B cell (primary cell): Measurements from ENCODE around the gene ARPC2. TPM values are rescaled to one million over a fixed set of nuclear protein-coding genes. Genes with fewer than 3 reads are reported as not detected.

Experiments used
- ATAC-seq: fragments of 200-7000 bp; cut with Tn5 transposase; one replicate; pipeline ENCODE4 v1.10.0; 2021; ENCODE audit warnings: low read depth, mild to moderate bottlenecking, moderate number of reproducible peaks, moderate library complexity
- CTCF ChIA-PET: fragments of 350-600 bp; sonication (Branson Sonifier 250); formaldehyde crosslinking; loops from one replicate; lab custom pipeline; 2021; ENCODE audit warnings: antibody characterized with exemption, inconsistent platforms; lab: Charles Lee
- POLR2A ChIA-PET: fragments of 350-600 bp; sonication (Branson Sonifier 250); formaldehyde crosslinking; loops from one replicate; lab custom pipeline; 2021; ENCODE audit warnings: antibody characterized with exemption; lab: Charles Lee
- DNase-seq: peaks from one replicate; pipeline ENCODE4 v3.0.0; 2013
- H2AFZ ChIP-seq: 2 replicates; pipeline ENCODE4 v1.6.1; 2012; ENCODE audit warnings: mild to moderate bottlenecking, low read depth, low read length; ENCODE audit not compliant: insufficient read depth, poor library complexity, severe bottlenecking
- H3K27ac ChIP-seq, 2 donors: 1 replicate in 1 of 2; 2 replicates in 1 of 2; pipeline ENCODE4 v1.5.1; 2012 to 2013; ENCODE audit warnings: low read length in 2 of 2, mild to moderate bottlenecking in 2 of 2, moderate library complexity in 1 of 2
- H3K27me3 ChIP-seq, 4 experiments: fragments of 200-600 bp in 1 of 4; sonication (generic) in 1 of 4; replicated peaks in 1 of 4; 1 replicate in 2 of 4; 2 replicates in 2 of 4; pipeline versions ENCODE4 v1.6.1 to v1.7.0; 2013 to 2016; ENCODE audit warnings: low read length in 3 of 4, mild to moderate bottlenecking in 2 of 4, mixed read lengths in 1 of 4, moderate library complexity in 1 of 4; ENCODE audit not compliant: insufficient read depth in 4 of 4, control insufficient read depth in 3 of 4; ENCODE audit errors: control extremely low read depth in 1 of 4
- H3K36me3 ChIP-seq, 2 experiments: replicated peaks in 1 of 2; 1 replicate in 1 of 2; 2 replicates in 1 of 2; pipeline versions ENCODE4 v1.6.1 to v1.7.1; 2013; ENCODE audit warnings: low read length in 1 of 2; ENCODE audit not compliant: insufficient read depth in 2 of 2, control insufficient read depth in 1 of 2; ENCODE audit errors: control extremely low read depth in 1 of 2, extremely low read depth in 1 of 2
- H3K4me1 ChIP-seq, 2 donors: fragments of 200-600 bp in 1 of 2; sonication (generic) in 1 of 2; 1 replicate in 1 of 2; 2 replicates in 1 of 2; pipeline versions ENCODE4 v1.5.1 to v1.6.1; 2013 to 2017; ENCODE audit warnings: low read length in 2 of 2; ENCODE audit not compliant: control insufficient read depth in 2 of 2, insufficient read depth in 2 of 2
- H3K4me2 ChIP-seq: replicated peaks from 2 replicates; pipeline ENCODE3; 2012; ENCODE audit warnings: mild to moderate bottlenecking, low read depth, low read length; ENCODE audit not compliant: poor library complexity, severe bottlenecking
- H3K4me3 ChIP-seq, 5 experiments: fragments of 200-600 bp in 1 of 5; sonication (generic) in 1 of 5; 1 replicate in 3 of 5; 2 replicates in 2 of 5; pipeline versions ENCODE4 v1.5.1 to v1.7.0; 2011 to 2016; ENCODE audit warnings: low read length in 4 of 5, mild to moderate bottlenecking in 4 of 5, low read depth in 2 of 5, control low read depth in 1 of 5, moderate library complexity in 1 of 5; ENCODE audit not compliant: insufficient read depth in 1 of 5; ENCODE audit errors: control extremely low read depth in 1 of 5, extremely low read depth in 1 of 5
- H3K79me2 ChIP-seq: fragments of 200-600 bp; sonication (generic); one replicate; pipeline ENCODE4 v1.6.0; 2016; ENCODE audit warnings: low read length; ENCODE audit not compliant: control insufficient read depth, insufficient read depth
- H3K9ac ChIP-seq: fragments of 200-600 bp; sonication (generic); 2 replicates; pipeline ENCODE4 v1.6.1; 2017; ENCODE audit warnings: mild to moderate bottlenecking, low read length, moderate library complexity
- H3K9me3 ChIP-seq, 3 donors: one replicate each; pipeline versions ENCODE4 v1.6.1 to v1.7.1; 2013; ENCODE audit warnings: low read length in 2 of 3; ENCODE audit not compliant: control insufficient read depth in 2 of 3, insufficient read depth in 1 of 3; ENCODE audit errors: control extremely low read depth in 1 of 3
- H4K20me1 ChIP-seq: 2 replicates; pipeline ENCODE4 v1.6.0; 2012; ENCODE audit warnings: mild to moderate bottlenecking, low read length; ENCODE audit not compliant: insufficient read depth, control insufficient read depth, poor library complexity, severe bottlenecking
- H3K27ac Mint-ChIP-seq: one replicate; pipeline ENCODE4 v1.8.0; 2021; ENCODE audit warnings: mixed read lengths
- H3K27me3 Mint-ChIP-seq: one replicate; pipeline ENCODE4 v1.8.0; 2021; ENCODE audit warnings: mixed read lengths
- H3K4me1 Mint-ChIP-seq: one replicate; pipeline ENCODE4 v1.8.0; 2021; ENCODE audit warnings: mixed read lengths
- H3K4me3 Mint-ChIP-seq: one replicate; pipeline ENCODE4 v1.8.0; 2021; ENCODE audit warnings: mixed read lengths
- H3K9me3 Mint-ChIP-seq: one replicate; pipeline ENCODE4 v1.8.0; 2022; ENCODE audit warnings: mixed read lengths; ENCODE audit not compliant: insufficient read depth
- EZH2 ChIP-seq: IDR thresholded peaks from 2 replicates; pipeline ENCODE4 v1.6.1; 2012; ENCODE audit warnings: borderline replicate concordance, low read depth, mild to moderate bottlenecking, moderate library complexity, low read length; ENCODE audit not compliant: insufficient read depth, poor library complexity, severe bottlenecking
- WGBS: methylation state at CpG from one replicate; pipeline ENCODE4 v1.1.5; 2013; ENCODE audit warnings: missing lambda C conversion rate; ENCODE audit not compliant: insufficient coverage; 5-methylcytosine and 5-hydroxymethylcytosine counted together
- intact Hi-C: fragments of 100-400 bp; cut with micrococcal nuclease; formaldehyde crosslinking; loops from one replicate; pipeline ENCODE4 v1.10.0; 2022
- polyA plus RNA-seq: library from polyadenylated mRNA; depleted of rRNA; stranded (reverse); fragments of >200 nt; gene quantifications from 2 replicates; pipeline ENCODE4 v1.2.3, GENCODE V29; 2012
- total RNA-seq, 2 donors: library from RNA; stranded (reverse); fragments of 120-200 nt in 1 of 2; gene quantifications; 1 replicate in 1 of 2; 2 replicates in 1 of 2; pipeline versions ENCODE4 v1.2.3 to v1.2.4, GENCODE V29; 2013 to 2022
- TF ChIP-seq, protein P1 (sequence below): fragments of 200-600 bp; IDR thresholded peaks from one replicate; pipeline ENCODE4 v1.8.0; 2022; ENCODE audit warnings: antibody characterized with exemption, mild to moderate bottlenecking

The ARPC2 gene
- total and polyA plus RNA-seq, 2 donors (not counting 1 experiment from before 2014, with no cell fraction given): 314 to 343 TPM

DNA sequence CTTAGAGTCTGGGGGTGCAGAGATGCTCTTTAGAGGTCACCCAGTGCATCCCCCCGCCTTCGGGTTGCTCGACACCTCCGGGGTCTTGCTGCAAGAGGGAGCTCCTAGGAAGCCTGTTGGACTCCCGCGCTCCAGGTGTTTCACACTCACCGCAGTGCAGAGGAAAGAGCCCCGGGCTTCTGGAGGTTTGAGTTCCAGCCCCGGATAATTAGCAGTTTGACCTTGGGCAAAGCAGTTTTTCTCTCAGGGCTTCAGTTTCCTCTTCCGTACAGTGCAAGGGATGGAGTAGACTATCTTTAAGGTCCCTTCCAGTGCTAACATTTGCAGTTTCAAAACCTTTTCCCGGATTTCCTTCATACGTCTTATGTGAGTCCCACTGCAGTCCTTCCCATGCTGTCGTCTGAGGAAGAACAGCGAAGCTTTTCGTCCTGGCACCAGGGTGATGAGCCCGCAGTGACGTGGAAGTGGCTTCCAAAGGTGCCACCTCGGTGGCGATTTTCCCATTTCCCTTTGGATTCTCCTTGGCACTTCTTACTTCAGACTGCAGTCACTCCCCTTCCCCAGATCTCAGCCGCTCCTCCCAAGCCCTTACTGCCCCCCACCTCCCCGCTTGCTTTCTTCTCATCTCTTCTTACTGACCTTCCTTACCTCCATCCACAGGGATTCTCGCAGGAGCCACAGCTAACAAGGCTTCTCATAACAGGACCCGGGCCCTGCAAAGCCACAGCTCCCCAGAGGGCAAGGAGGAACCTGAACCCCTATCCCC, 53.9 kb downstream of the ARPC2 start:
- Mint-ChIP-seq H3K4me3 (peak overlapping the region; percentile 84), H3K27me3 (no peaks in the 10 kb centered on the region), H3K27ac (peak overlapping the region; percentile 86), H3K9me3 (no peaks in the 10 kb centered on the region), H3K4me1 (peaks cover 62% of the 10 kb centered on the region)
- WGBS: 9% methylated on average over 22 of the region's 23 CpGs
- peaks cover 2 to 47% of the 10 kb centered on the region in 2 experiments for H3K36me3 ChIP-seq
- H4K20me1 ChIP-seq: peaks cover 27% of the 10 kb centered on the region
- POLR2A ChIA-PET: interaction anchor here (0.6 to 3.7 kb wide), 13 partner anchors 14 to 129 kb away, joined by 3 to 32 read pairs (median 6); partner anchors contain the start of genes ARPC2, CATIP, CTDSP1 and TMBIM1
- peak overlapping the region; percentile 81 for H2AFZ ChIP-seq
- H3K27ac ChIP-seq: peak overlapping the region in 1 of 2 donors; percentile 18
- CTCF ChIA-PET: interaction anchor here (0.7 to 8.0 kb wide), 16 partner anchors 9 to 246 kb away, joined by 3 to 331 read pairs (median 8); partner anchors contain the start of genes ARPC2, CATIP, GPBAR1 and TMBIM1
- H3K79me2 ChIP-seq: peaks cover 43% of the 10 kb centered on the region
- peak overlapping the region; percentile 87 for H3K9ac ChIP-seq
- H3K4me1 ChIP-seq: peaks cover 36 to 53% of the 10 kb centered on the region in 2 donors
- peak overlapping the region; percentile 91 for H3K4me2 ChIP-seq
- H3K4me3 ChIP-seq: peak overlapping the region; percentile 69 to 99 (median 81)
- intact Hi-C loops: loop anchor here (1.0 to 5.0 kb wide), 9 partner anchors 14 to 1326 kb away; partner anchors contain the start of genes ARPC2, BCS1L, CNOT9 and GMPPA
- no peak for DNase-seq
- TF ChIP-seq, protein P1, sequence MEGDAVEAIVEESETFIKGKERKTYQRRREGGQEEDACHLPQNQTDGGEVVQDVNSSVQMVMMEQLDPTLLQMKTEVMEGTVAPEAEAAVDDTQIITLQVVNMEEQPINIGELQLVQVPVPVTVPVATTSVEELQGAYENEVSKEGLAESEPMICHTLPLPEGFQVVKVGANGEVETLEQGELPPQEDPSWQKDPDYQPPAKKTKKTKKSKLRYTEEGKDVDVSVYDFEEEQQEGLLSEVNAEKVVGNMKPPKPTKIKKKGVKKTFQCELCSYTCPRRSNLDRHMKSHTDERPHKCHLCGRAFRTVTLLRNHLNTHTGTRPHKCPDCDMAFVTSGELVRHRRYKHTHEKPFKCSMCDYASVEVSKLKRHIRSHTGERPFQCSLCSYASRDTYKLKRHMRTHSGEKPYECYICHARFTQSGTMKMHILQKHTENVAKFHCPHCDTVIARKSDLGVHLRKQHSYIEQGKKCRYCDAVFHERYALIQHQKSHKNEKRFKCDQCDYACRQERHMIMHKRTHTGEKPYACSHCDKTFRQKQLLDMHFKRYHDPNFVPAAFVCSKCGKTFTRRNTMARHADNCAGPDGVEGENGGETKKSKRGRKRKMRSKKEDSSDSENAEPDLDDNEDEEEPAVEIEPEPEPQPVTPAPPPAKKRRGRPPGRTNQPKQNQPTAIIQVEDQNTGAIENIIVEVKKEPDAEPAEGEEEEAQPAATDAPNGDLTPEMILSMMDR: no peak
- TF ChIP-seq EZH2: no peak
- ATAC-seq: no peak
- H3K9me3 ChIP-seq: no peaks in the 10 kb centered on the region
- no peaks in the 10 kb centered on the region for H3K27me3 ChIP-seq
